ENCODE data around the gene KICS2.

Gene KICS2

DNA sequence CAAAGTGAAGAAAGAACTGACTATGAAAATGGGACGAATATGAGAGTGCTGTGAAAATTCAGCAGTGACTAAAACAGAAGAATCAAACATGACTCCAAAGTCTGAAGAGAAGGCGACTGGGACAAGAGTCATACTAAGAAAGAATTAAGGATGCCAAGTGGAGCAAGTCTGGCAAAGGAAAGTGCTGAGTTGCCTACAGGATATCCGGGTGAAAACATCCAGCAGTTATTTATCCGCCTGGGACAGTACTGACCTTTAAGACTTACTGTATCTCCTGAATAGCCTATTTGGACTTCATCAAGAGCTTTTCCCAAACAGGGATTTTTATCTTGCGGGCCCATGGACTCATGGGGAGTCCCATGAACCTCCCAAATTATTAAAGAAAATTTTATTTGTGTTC, 41.1 kb downstream of the KICS2 start:
- H3K36me3 ChIP-seq (ENCODE audit: control insufficient read depth, insufficient read depth, low read length): no peaks in the 10 kb centered on the region
- H2BK5ac ChIP-seq (ENCODE audit: low read length): no peak overlapping the region
- H3K56ac ChIP-seq (ENCODE audit: low read length): no peak overlapping the region
- no peak overlapping the region for H2BK120ac ChIP-seq (ENCODE audit: low read depth, low read length)
- H3K4me3 ChIP-seq (ENCODE audit: low read length): no peak overlapping the region
- no peak for DNase-seq
- H3K23ac ChIP-seq (ENCODE audit: low read length): no peak overlapping the region
- no peaks in the 10 kb centered on the region for H3K79me2 ChIP-seq (ENCODE audit: control insufficient read depth, insufficient read depth, low read length)
- WGBS (ENCODE audit: extremely low coverage, insufficient coverage, low lambda C conversion rate): no CpG with 5 or more reads among the region's 5 CpGs
- H2BK15ac ChIP-seq (replicated peaks; ENCODE audit: low read depth): peak overlapping the region; percentile 57
- no peak overlapping the region for H3K4me2 ChIP-seq (ENCODE audit: low read length)
- no peak overlapping the region for H3K27ac ChIP-seq (ENCODE audit: low read depth, low read length)
- no peak overlapping the region for H4K8ac ChIP-seq (ENCODE audit: low read depth, low read length)
- no peak overlapping the region for H3K9ac ChIP-seq (ENCODE audit: low read length)
- H3K4ac ChIP-seq (ENCODE audit: low read depth, low read length): no peak overlapping the region
- no peak overlapping the region for H2AK5ac ChIP-seq (ENCODE audit: low read length)
- no peak overlapping the region for H4K5ac ChIP-seq (ENCODE audit: low read length)
- no peaks in the 10 kb centered on the region for H3K79me1 ChIP-seq (ENCODE audit: low read length)
- H3K18ac ChIP-seq (ENCODE audit: low read length): no peak overlapping the region
- H3K27me3 ChIP-seq (ENCODE audit: insufficient read depth, low read length, poor library complexity): no peaks in the 10 kb centered on the region
- no peaks in the 10 kb centered on the region for H3K4me1 ChIP-seq (ENCODE audit: control insufficient read depth, low read depth, low read length)

DNA sequence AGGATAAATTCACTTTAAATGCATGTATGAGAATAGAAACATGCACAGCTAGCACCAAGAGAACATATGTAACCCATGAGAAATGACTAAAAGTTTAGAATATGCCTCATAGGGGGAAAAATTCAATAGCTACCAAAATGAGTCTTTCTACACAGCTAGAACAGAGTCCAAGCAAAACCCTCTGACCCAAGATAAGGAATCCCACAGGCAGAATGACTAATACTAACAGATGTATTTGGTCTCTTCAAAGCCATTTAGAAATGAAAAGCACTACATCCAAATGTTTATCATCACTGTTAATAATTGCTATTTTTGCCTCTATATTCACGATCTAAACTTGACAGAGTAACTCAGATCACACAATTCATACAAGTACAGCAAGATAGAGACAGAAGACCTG, 44.0 kb downstream of the KICS2 start:
- H3K23ac ChIP-seq (ENCODE audit: low read length): no peak overlapping the region
- no peak overlapping the region for H2BK120ac ChIP-seq (ENCODE audit: low read depth, low read length)
- no peak overlapping the region for H3K4me3 ChIP-seq (ENCODE audit: low read length)
- H3K27me3 ChIP-seq (ENCODE audit: insufficient read depth, low read length, poor library complexity): no peaks in the 10 kb centered on the region
- H3K79me2 ChIP-seq (ENCODE audit: control insufficient read depth, insufficient read depth, low read length): no peaks in the 10 kb centered on the region
- no peak overlapping the region for H2AK5ac ChIP-seq (ENCODE audit: low read length)
- no peak overlapping the region for H2BK15ac ChIP-seq (replicated peaks; ENCODE audit: low read depth)
- no peak overlapping the region for H4K5ac ChIP-seq (ENCODE audit: low read length)
- no peak overlapping the region for H3K9ac ChIP-seq (ENCODE audit: low read length)
- H3K4ac ChIP-seq (ENCODE audit: low read depth, low read length): no peak overlapping the region
- no peak overlapping the region for H3K56ac ChIP-seq (ENCODE audit: low read length)
- H3K4me2 ChIP-seq (ENCODE audit: low read length): no peak overlapping the region
- H3K18ac ChIP-seq (ENCODE audit: low read length): no peak overlapping the region
- no CpG with 5 or more reads among the region's 1 CpG for WGBS (ENCODE audit: extremely low coverage, insufficient coverage, low lambda C conversion rate)
- no peak for DNase-seq
- no peak overlapping the region for H3K27ac ChIP-seq (ENCODE audit: low read depth, low read length)
- no peaks in the 10 kb centered on the region for H3K79me1 ChIP-seq (ENCODE audit: low read length)
- H3K36me3 ChIP-seq (ENCODE audit: control insufficient read depth, insufficient read depth, low read length): no peaks in the 10 kb centered on the region
- no peak overlapping the region for H4K8ac ChIP-seq (ENCODE audit: low read depth, low read length)
- H2BK5ac ChIP-seq (ENCODE audit: low read length): no peak overlapping the region
- no peaks in the 10 kb centered on the region for H3K4me1 ChIP-seq (ENCODE audit: control insufficient read depth, low read depth, low read length)

- no peak overlapping the region for H3K18ac ChIP-seq (ENCODE audit: low read length)
- no peak for DNase-seq
- H2BK5ac ChIP-seq (ENCODE audit: low read length): no peak overlapping the region
- no peaks in the 10 kb centered on the region for H3K27me3 ChIP-seq (ENCODE audit: insufficient read depth, low read length, poor library complexity)
- H3K23ac ChIP-seq (ENCODE audit: low read length): no peak overlapping the region
- no peak overlapping the region for H4K8ac ChIP-seq (ENCODE audit: low read depth, low read length)
- H3K36me3 ChIP-seq (ENCODE audit: control insufficient read depth, insufficient read depth, low read length): no peaks in the 10 kb centered on the region
- H3K4me3 ChIP-seq (ENCODE audit: low read length): no peak overlapping the region
- no peak overlapping the region for H3K27ac ChIP-seq (ENCODE audit: low read depth, low read length)
- H3K4me1 ChIP-seq (ENCODE audit: control insufficient read depth, low read depth, low read length): peaks cover 3% of the 10 kb centered on the region
- no peaks in the 10 kb centered on the region for H3K79me1 ChIP-seq (ENCODE audit: low read length)
- no peak overlapping the region for H2AK5ac ChIP-seq (ENCODE audit: low read length)
- no peak overlapping the region for H3K4ac ChIP-seq (ENCODE audit: low read depth, low read length)
- WGBS (ENCODE audit: extremely low coverage, insufficient coverage, low lambda C conversion rate): no CpG with 5 or more reads among the region's 7 CpGs
- H3K9ac ChIP-seq (ENCODE audit: low read length): no peak overlapping the region
- no peak overlapping the region for H2BK120ac ChIP-seq (ENCODE audit: low read depth, low read length)
- no peak overlapping the region for H2BK15ac ChIP-seq (replicated peaks; ENCODE audit: low read depth)
- H3K79me2 ChIP-seq (ENCODE audit: control insufficient read depth, insufficient read depth, low read length): no peaks in the 10 kb centered on the region
- no peak overlapping the region for H3K4me2 ChIP-seq (ENCODE audit: low read length)
- no peak overlapping the region for H3K56ac ChIP-seq (ENCODE audit: low read length)
- no peak overlapping the region for H4K5ac ChIP-seq (ENCODE audit: low read length)
Measured at GRCh38 chr12:64177001-64177400, 45.1 kb downstream of the KICS2 start.

- Histone ChIP-seq H2AK5ac (ENCODE audit: low read length) (no peak overlapping the region), H3K4me3 (ENCODE audit: low read length) (no peak overlapping the region), H3K27me3 (ENCODE audit: insufficient read depth, low read length, poor library complexity) (no peaks in the 10 kb centered on the region), H3K79me2 (ENCODE audit: control insufficient read depth, insufficient read depth, low read length) (no peaks in the 10 kb centered on the region), H2BK5ac (ENCODE audit: low read length) (no peak overlapping the region), H3K18ac (ENCODE audit: low read length) (no peak overlapping the region), H3K23ac (ENCODE audit: low read length) (no peak overlapping the region), H3K4me2 (ENCODE audit: low read length) (no peak overlapping the region), H3K56ac (ENCODE audit: low read length) (no peak overlapping the region), H3K36me3 (ENCODE audit: control insufficient read depth, insufficient read depth, low read length) (no peaks in the 10 kb centered on the region), H2BK15ac (replicated peaks; ENCODE audit: low read depth) (no peak overlapping the region), H3K9ac (ENCODE audit: low read length) (no peak overlapping the region), H3K79me1 (ENCODE audit: low read length) (no peaks in the 10 kb centered on the region), H4K8ac (ENCODE audit: low read depth, low read length) (no peak overlapping the region), H3K27ac (ENCODE audit: low read depth, low read length) (no peak overlapping the region), H4K5ac (ENCODE audit: low read length) (no peak overlapping the region), H3K4ac (ENCODE audit: low read depth, low read length) (no peak overlapping the region), H2BK120ac (ENCODE audit: low read depth, low read length) (no peak overlapping the region), H3K4me1 (ENCODE audit: control insufficient read depth, low read depth, low read length) (peaks cover 6% of the 10 kb centered on the region)
- peak; percentile 62 for DNase-seq
- no CpG with 5 or more reads among the region's 2 CpGs for WGBS (ENCODE audit: extremely low coverage, insufficient coverage, low lambda C conversion rate)
Measured at GRCh38 chr12:64175254-64175945, 46.7 kb downstream of the KICS2 start.

GRCh38 chr12:64173456-64173855, 48.6 kb downstream of the KICS2 start:
- peaks cover 6% of the 10 kb centered on the region for H3K4me1 ChIP-seq (ENCODE audit: control insufficient read depth, low read depth, low read length)
- no peaks in the 10 kb centered on the region for H3K79me1 ChIP-seq (ENCODE audit: low read length)
- H2AK5ac ChIP-seq (ENCODE audit: low read length): no peak overlapping the region
- WGBS (ENCODE audit: extremely low coverage, insufficient coverage, low lambda C conversion rate): no CpG with 5 or more reads among the region's 3 CpGs
- no peak overlapping the region for H3K4me2 ChIP-seq (ENCODE audit: low read length)
- no peak overlapping the region for H3K9ac ChIP-seq (ENCODE audit: low read length)
- H4K5ac ChIP-seq (ENCODE audit: low read length): no peak overlapping the region
- H3K79me2 ChIP-seq (ENCODE audit: control insufficient read depth, insufficient read depth, low read length): no peaks in the 10 kb centered on the region
- H4K8ac ChIP-seq (ENCODE audit: low read depth, low read length): no peak overlapping the region
- no peak overlapping the region for H3K23ac ChIP-seq (ENCODE audit: low read length)
- no peak overlapping the region for H3K4ac ChIP-seq (ENCODE audit: low read depth, low read length)
- H3K27me3 ChIP-seq (ENCODE audit: insufficient read depth, low read length, poor library complexity): no peaks in the 10 kb centered on the region
- H2BK15ac ChIP-seq (replicated peaks; ENCODE audit: low read depth): no peak overlapping the region
- DNase-seq: no peak
- no peak overlapping the region for H3K56ac ChIP-seq (ENCODE audit: low read length)
- H3K4me3 ChIP-seq (ENCODE audit: low read length): no peak overlapping the region
- H2BK120ac ChIP-seq (ENCODE audit: low read depth, low read length): no peak overlapping the region
- no peak overlapping the region for H3K27ac ChIP-seq (ENCODE audit: low read depth, low read length)
- H3K18ac ChIP-seq (ENCODE audit: low read length): no peak overlapping the region
- no peak overlapping the region for H2BK5ac ChIP-seq (ENCODE audit: low read length)
- no peaks in the 10 kb centered on the region for H3K36me3 ChIP-seq (ENCODE audit: control insufficient read depth, insufficient read depth, low read length)
